ENCODE results near the gene SF3B1. TPM values are rescaled to one million over a fixed set of nuclear protein-coding genes. Genes with fewer than 3 reads are reported as not detected.
"Not testable (repeated sequence)": the region's sequence is repeated elsewhere in the genome, so short reads cannot be mapped to it uniquely, and the experiment has no call there.

Gene SF3B1
- total RNA-seq, 2 experiments from 2014 or later, result 498 to 529 TPM

DNA sequence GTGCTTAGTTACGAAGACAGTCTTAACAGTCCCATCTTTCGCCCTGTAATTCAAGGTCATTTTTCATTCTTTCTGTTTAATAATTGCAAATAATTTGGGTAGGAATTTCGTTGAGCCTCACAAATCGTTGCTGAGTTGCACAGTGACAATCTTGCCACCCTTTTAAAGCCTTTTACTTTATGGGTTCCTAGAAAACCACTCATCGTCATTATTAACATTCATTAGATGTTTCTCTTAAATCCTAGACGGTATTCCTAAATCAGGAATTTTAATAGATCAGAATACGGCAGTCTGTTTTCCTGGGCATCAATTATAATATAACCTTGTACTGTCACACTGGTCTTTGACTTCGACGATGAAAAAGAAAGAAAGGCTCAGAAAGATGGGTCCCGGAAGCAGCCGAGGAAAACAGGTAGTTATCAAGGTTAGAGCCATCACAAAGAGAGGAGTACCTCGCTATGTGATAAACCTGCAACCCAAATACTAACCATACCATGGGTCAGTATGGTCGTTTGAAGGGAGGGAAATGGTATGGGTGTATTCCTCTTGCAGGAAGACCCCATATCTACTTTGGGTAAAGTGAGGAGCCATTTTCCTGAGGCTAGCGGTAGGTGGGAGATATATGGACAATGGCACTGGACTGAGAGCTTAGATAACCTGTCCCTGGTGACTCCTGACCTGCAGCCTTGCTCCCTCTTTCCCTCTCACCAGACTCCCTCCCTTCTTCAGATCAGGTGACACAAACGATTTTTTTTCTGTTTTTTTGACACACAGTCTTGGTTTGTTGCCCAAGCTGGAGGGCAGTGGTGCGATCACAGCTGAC is 981 bp upstream of the SF3B1 start:
- DNase-seq (peak in 4 of 14 experiments; percentile 28 to 50 (median 42)), ATAC-seq (ENCODE audit: poor library complexity) (peak; percentile 2)
- Histone ChIP-seq H3K27ac (ENCODE audit: low read depth in 1 of 2, low read length in 2 of 2) (peak overlapping the region; percentile 97 to 99), H3K27me3 (ENCODE audit: control insufficient read depth in 1 of 2, insufficient read depth in 2 of 2, low read length in 2 of 2) (no peaks in the 10 kb centered on the region), H3K4me1 (ENCODE audit: insufficient read depth, low read length) (peaks cover 29% of the 10 kb centered on the region), H3K9me3 (ENCODE audit: control insufficient read depth in 1 of 2, insufficient read depth in 1 of 2, low read length in 2 of 2) (no peaks in the 10 kb centered on the region), H3K4me3 (ENCODE audit: low read length) (peak overlapping the region; percentile 78), H3K36me3 (ENCODE audit: insufficient read depth, low read length) (peaks cover 3% of the 10 kb centered on the region)
- ChIA-PET POLR2A (interaction anchor here (0.5 to 9.4 kb wide), 17 partner anchors 8 to 1779 kb away, joined by 3 to 260 read pairs (median 4); partner anchors contain the start of genes COQ10B, HSPD1, HSPE1 and MARS2), CTCF (interaction anchor here (0.6 to 1.9 kb wide), 3 partner anchors 17 to 901 kb away, joined by 3 to 9 read pairs (median 4); partner anchors contain the start of gene COQ10B)
- Mint-ChIP-seq H3K4me1 (ENCODE audit: low read depth) (peaks cover 52% of the 10 kb centered on the region), H3K4me3 (peak overlapping the region; percentile 98), H3K9me3 (no peaks in the 10 kb centered on the region), H3K36me3 (ENCODE audit: low read depth) (peaks cover 29% of the 10 kb centered on the region), H3K27me3 (no peaks in the 10 kb centered on the region), H3K27ac (peak overlapping the region; percentile 99)
- TF ChIP-seq, protein P1, sequence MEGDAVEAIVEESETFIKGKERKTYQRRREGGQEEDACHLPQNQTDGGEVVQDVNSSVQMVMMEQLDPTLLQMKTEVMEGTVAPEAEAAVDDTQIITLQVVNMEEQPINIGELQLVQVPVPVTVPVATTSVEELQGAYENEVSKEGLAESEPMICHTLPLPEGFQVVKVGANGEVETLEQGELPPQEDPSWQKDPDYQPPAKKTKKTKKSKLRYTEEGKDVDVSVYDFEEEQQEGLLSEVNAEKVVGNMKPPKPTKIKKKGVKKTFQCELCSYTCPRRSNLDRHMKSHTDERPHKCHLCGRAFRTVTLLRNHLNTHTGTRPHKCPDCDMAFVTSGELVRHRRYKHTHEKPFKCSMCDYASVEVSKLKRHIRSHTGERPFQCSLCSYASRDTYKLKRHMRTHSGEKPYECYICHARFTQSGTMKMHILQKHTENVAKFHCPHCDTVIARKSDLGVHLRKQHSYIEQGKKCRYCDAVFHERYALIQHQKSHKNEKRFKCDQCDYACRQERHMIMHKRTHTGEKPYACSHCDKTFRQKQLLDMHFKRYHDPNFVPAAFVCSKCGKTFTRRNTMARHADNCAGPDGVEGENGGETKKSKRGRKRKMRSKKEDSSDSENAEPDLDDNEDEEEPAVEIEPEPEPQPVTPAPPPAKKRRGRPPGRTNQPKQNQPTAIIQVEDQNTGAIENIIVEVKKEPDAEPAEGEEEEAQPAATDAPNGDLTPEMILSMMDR (IDR thresholded peaks at IDR 0.05), result no peak
- intact Hi-C loops (cut with DNase I, micrococcal nuclease), result loop anchor here (1.0 to 10.0 kb wide), 7 partner anchors 15 to 859 kb away; partner anchors contain the start of genes COQ10B (in 1 of the 2), HSPD1 (in 1 of the 2), HSPE1 (in 1 of the 2) and PGAP1 (in 1 of the 2)

DNA sequence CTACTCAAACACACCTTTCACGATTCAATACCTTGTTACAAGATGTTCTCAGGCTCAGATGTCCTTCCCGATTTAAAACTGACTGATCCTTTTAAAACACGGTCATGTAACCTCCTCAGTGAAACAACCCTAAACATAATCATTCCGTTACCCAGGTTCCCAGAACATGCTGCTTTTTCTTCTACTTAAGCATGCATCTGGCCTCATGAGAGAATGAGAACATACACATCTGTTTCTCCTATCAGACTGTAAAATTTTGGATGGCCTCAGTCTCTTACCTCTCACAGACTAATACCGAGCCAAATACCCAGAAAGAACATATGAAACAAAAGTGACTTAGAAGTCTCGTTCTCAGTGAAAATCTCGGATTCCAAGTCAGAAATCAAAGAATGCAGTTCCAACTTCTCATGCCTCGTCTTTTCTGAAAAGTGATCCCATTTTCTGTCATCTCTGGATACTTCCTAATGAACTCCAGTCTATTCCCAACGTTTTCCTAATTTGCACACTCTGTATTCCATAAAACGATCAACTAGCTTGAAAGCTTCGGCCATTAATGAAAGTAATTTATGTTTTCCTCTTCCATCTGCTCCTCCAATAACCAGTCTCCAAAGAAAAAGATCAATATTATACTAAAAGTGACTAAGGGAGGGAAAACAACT is 919 bp downstream of the SF3B1 start:
- H3K4me3 ChIP-seq (ENCODE audit: low read length), result peak overlapping the region; percentile 78
- no peak for ATAC-seq (ENCODE audit: poor library complexity)
- no peaks in the 10 kb centered on the region for H3K27me3 Mint-ChIP-seq
- peak overlapping the region; percentile 98 for H3K4me3 Mint-ChIP-seq
- DNase-seq, result peak in 1 of 14 experiments; percentile 16
- H3K27ac ChIP-seq (ENCODE audit: low read depth in 1 of 2, low read length in 2 of 2), result peak overlapping the region; percentile 97 to 99
- no peaks in the 10 kb centered on the region for H3K9me3 Mint-ChIP-seq
- peaks cover 44% of the 10 kb centered on the region for H3K36me3 Mint-ChIP-seq (ENCODE audit: low read depth)
- CTCF ChIA-PET, result interaction anchor here (0.7 to 1.9 kb wide), 2 partner anchors 19 kb away, joined by 3 to 9 read pairs; partner anchors contain the start of gene COQ10B
- TF ChIP-seq, protein P1 (IDR thresholded peaks at IDR 0.05), result no peak
- intact Hi-C loops (cut with DNase I, micrococcal nuclease), result loop anchor here (2.0 to 10.0 kb wide), 6 partner anchors 15 to 861 kb away; partner anchors contain the start of genes MARS2 (in 1 of the 2) and MOB4 (in 1 of the 2)
- peaks cover 45% of the 10 kb centered on the region for H3K4me1 ChIP-seq (ENCODE audit: insufficient read depth, low read length)
- peaks cover 11% of the 10 kb centered on the region for H3K36me3 ChIP-seq (ENCODE audit: insufficient read depth, low read length)
- H3K27ac Mint-ChIP-seq, result peak overlapping the region; percentile 99
- H3K4me1 Mint-ChIP-seq (ENCODE audit: low read depth), result peaks cover 71% of the 10 kb centered on the region
- no peaks in the 10 kb centered on the region for H3K27me3 ChIP-seq (ENCODE audit: control insufficient read depth in 1 of 2, insufficient read depth in 2 of 2, low read length in 2 of 2)
- H3K9me3 ChIP-seq (ENCODE audit: control insufficient read depth in 1 of 2, insufficient read depth in 1 of 2, low read length in 2 of 2), result no peaks in the 10 kb centered on the region
- POLR2A ChIA-PET, result interaction anchor here (0.6 to 9.4 kb wide), 21 partner anchors 10 to 683 kb away, joined by 3 to 260 read pairs (median 4); partner anchors contain the start of genes COQ10B, HSPD1, HSPE1 and MARS2

DNA sequence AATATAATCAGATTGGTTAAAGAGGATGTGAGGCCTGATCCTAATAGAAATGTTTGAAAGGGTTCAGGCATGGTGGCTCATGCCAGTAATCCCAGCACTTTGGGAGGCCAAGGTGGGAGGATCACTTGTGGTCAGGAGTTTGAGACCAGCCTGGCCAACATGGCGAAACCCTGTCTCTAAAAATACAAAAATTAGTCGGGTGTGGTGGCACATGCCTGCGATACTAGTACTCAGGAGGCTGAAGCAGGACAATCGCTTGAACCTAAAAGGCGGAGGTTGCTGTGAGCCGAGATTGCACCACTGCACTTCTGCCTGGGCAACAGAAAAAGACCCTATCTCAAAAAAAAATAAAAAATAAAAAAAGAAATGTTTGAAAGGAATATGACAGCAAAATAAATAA is 2.3 kb downstream of the SF3B1 start:
- POLR2A ChIA-PET, result interaction anchor here (0.9 to 9.4 kb wide), 4 partner anchors 19 to 272 kb away, joined by 3 to 260 read pairs (median 55); partner anchors contain the start of genes COQ10B, HSPD1, HSPE1 and MARS2
- ATAC-seq (ENCODE audit: poor library complexity); DNase-seq; H3K9me3 Mint-ChIP-seq; H3K9me3 ChIP-seq (ENCODE audit: control insufficient read depth in 1 of 2, insufficient read depth in 1 of 2, low read length in 2 of 2); H3K27me3 Mint-ChIP-seq; H3K27ac ChIP-seq (ENCODE audit: low read depth in 1 of 2, low read length in 2 of 2); H3K27me3 ChIP-seq (ENCODE audit: control insufficient read depth in 1 of 2, insufficient read depth in 2 of 2, low read length in 2 of 2): not testable (repeated sequence)
- Mint-ChIP-seq H3K4me1 (ENCODE audit: low read depth) (peaks cover 79% of the 10 kb centered on the region), H3K36me3 (ENCODE audit: low read depth) (peaks cover 47% of the 10 kb centered on the region), H3K4me3 (peak overlapping the region; percentile 98), H3K27ac (peak overlapping the region; percentile 99)
- peaks cover 14% of the 10 kb centered on the region for H3K36me3 ChIP-seq (ENCODE audit: insufficient read depth, low read length)
- intact Hi-C loops (cut with DNase I, micrococcal nuclease), result loop anchor here (2.0 to 10.0 kb wide), 6 partner anchors 14 to 862 kb away; partner anchors contain the start of genes MARS2 (in 1 of the 2) and MOB4 (in 1 of the 2)
- CTCF ChIA-PET, result interaction anchor here (1.2 kb wide), 1 partner anchor 21 kb away, joined by 3 read pairs; the partner anchor contains the start of gene COQ10B
- peaks cover 57% of the 10 kb centered on the region for H3K4me1 ChIP-seq (ENCODE audit: insufficient read depth, low read length)
- H3K4me3 ChIP-seq (ENCODE audit: low read length), result peak overlapping the region; percentile 78

Measured in CD4-positive, alpha-beta T cell (primary cell).